ENCODE data around the gene NRAP. TPM values are rescaled to one million over a fixed set of nuclear protein-coding genes. Genes with fewer than 3 reads are reported as not detected.

NRAP gene
- total RNA-seq, 4 donors from 2014 or later: 0.16 to 12.3 (median 1.1) TPM; not detected in 1

- 74 to 79% methylated on average over 3 of the region's 3 CpGs for WGBS, 2 donors (ENCODE audit: low coverage in 1 of 2)
- Histone ChIP-seq H3K27me3 (no peaks in the 10 kb centered on the region), H3K27ac (no peak overlapping the region), H3K9me3 (peaks cover 12 to 14% of the 10 kb centered on the region in 2 donors), H3K4me1 (peaks cover 0 to 26% (median 9%) of the 10 kb centered on the region in 4 donors), H3K36me3 (peaks cover 0 to 6% (median 0%) of the 10 kb centered on the region in 4 donors), H3K4me3 (no peak overlapping the region)
- intact Hi-C loops (cut with DNase I; ENCODE audit: low total_unique reads) (no loop called here), in situ Hi-C loops (cut with MboI; ENCODE audit: low pct_ligation_motif_present in 1 of 4, low pct_unique_long_range_greater_than_20kb in 1 of 4, low sequenced_read_pairs in 3 of 4) (no loop called here)
- TF ChIP-seq POLR2AphosphoS5 (IDR thresholded peaks at IDR 0.05): no peak
- no peak for TF ChIP-seq POLR2A (IDR thresholded peaks at IDR 0.05)
- TF ChIP-seq EP300 (IDR thresholded peaks at IDR 0.05; ENCODE audit: low read depth): no peak
- no peak for TF ChIP-seq CTCF (IDR thresholded peaks at IDR 0.05)
- no peak for DNase-seq
Measured at GRCh38 chr10:113689574-113689973, 25.7 kb upstream of the NRAP start.

- in situ Hi-C loops (cut with MboI; ENCODE audit: low pct_ligation_motif_present in 1 of 4, low pct_unique_long_range_greater_than_20kb in 1 of 4, low sequenced_read_pairs in 3 of 4): no loop called here
- Histone ChIP-seq H3K27me3 (no peaks in the 10 kb centered on the region), H3K36me3 (peaks cover 0 to 6% (median 0%) of the 10 kb centered on the region in 4 donors), H3K27ac (no peak overlapping the region), H3K9me3 (peaks cover 14 to 15% of the 10 kb centered on the region in 2 donors), H3K4me1 (peaks cover 0 to 26% (median 9%) of the 10 kb centered on the region in 4 donors), H3K4me3 (no peak overlapping the region)
- no peak for DNase-seq
- 74 to 82% methylated on average over 1 of the region's 1 CpG for WGBS, 2 donors (ENCODE audit: low coverage in 1 of 2)
- intact Hi-C loops (cut with DNase I; ENCODE audit: low total_unique reads): no loop called here
- no peak for TF ChIP-seq CTCF (IDR thresholded peaks at IDR 0.05)
- no peak for TF ChIP-seq POLR2A (IDR thresholded peaks at IDR 0.05)
- no peak for TF ChIP-seq EP300 (IDR thresholded peaks at IDR 0.05; ENCODE audit: low read depth)
- TF ChIP-seq POLR2AphosphoS5 (IDR thresholded peaks at IDR 0.05): no peak
Measured at GRCh38 chr10:113689057-113689456, 25.2 kb upstream of the NRAP start.

- no peak overlapping the region for H3K27ac ChIP-seq
- in situ Hi-C loops (cut with MboI; ENCODE audit: low pct_ligation_motif_present in 1 of 4, low pct_unique_long_range_greater_than_20kb in 1 of 4, low sequenced_read_pairs in 3 of 4): no loop called here
- peaks cover 3 to 11% of the 10 kb centered on the region in 2 donors for H3K9me3 ChIP-seq
- intact Hi-C loops (cut with DNase I; ENCODE audit: low total_unique reads): no loop called here
- 86 to 98% methylated on average over 4 of the region's 4 CpGs for WGBS, 2 donors (ENCODE audit: low coverage in 1 of 2)
- no peak for DNase-seq
- no peak for TF ChIP-seq EP300 (IDR thresholded peaks at IDR 0.05; ENCODE audit: low read depth)
- no peak for TF ChIP-seq POLR2AphosphoS5 (IDR thresholded peaks at IDR 0.05)
- TF ChIP-seq CTCF (IDR thresholded peaks at IDR 0.05): no peak
- TF ChIP-seq POLR2A (IDR thresholded peaks at IDR 0.05): no peak
- no peak overlapping the region for H3K4me3 ChIP-seq
- no peaks in the 10 kb centered on the region for H3K36me3 ChIP-seq
- H3K4me1 ChIP-seq: peaks cover 0 to 33% (median 11%) of the 10 kb centered on the region in 4 donors
- H3K27me3 ChIP-seq: no peaks in the 10 kb centered on the region
Measured at GRCh38 chr10:113687037-113687436, 23.2 kb upstream of the NRAP start.

GRCh38 chr10:113686028-113686427, 22.2 kb upstream of the NRAP start:
- no peaks in the 10 kb centered on the region for H3K27me3 ChIP-seq
- no peak for DNase-seq
- in situ Hi-C loops (cut with MboI; ENCODE audit: low pct_ligation_motif_present in 1 of 4, low pct_unique_long_range_greater_than_20kb in 1 of 4, low sequenced_read_pairs in 3 of 4): no loop called here
- no peak overlapping the region for H3K4me3 ChIP-seq
- no peaks in the 10 kb centered on the region for H3K36me3 ChIP-seq
- peaks cover 3 to 43% (median 17%) of the 10 kb centered on the region in 4 donors for H3K4me1 ChIP-seq
- no peak for TF ChIP-seq POLR2A (IDR thresholded peaks at IDR 0.05)
- no peak for TF ChIP-seq EP300 (IDR thresholded peaks at IDR 0.05; ENCODE audit: low read depth)
- no peak for TF ChIP-seq CTCF (IDR thresholded peaks at IDR 0.05)
- TF ChIP-seq POLR2AphosphoS5 (IDR thresholded peaks at IDR 0.05): no peak
- H3K9me3 ChIP-seq: peaks cover 3 to 11% of the 10 kb centered on the region in 2 donors
- WGBS, 2 donors (ENCODE audit: low coverage in 1 of 2): 64 to 80% methylated on average over 2 to 3 of the region's 3 CpGs
- intact Hi-C loops (cut with DNase I; ENCODE audit: low total_unique reads): no loop called here
- peak overlapping the region in 2 of 4 donors; percentile 2 to 47 for H3K27ac ChIP-seq

Measured in transverse colon (tissue), 4 donors.